Right atrium auricular region (tissue), 2 donors: ENCODE measurements around the gene METTL25B. TPM values are rescaled to one million over a fixed set of nuclear protein-coding genes. Genes with fewer than 3 reads are reported as not detected.

Experiments
- DNase-seq: peaks from one replicate; pipeline ENCODE4 v3.0.0-alpha.2; 2019; ENCODE audit warnings: low spot score
- H3K27ac ChIP-seq, 2 donors: fragments of 200-600 bp; sonication (generic); 1 replicate in 1 of 2; 2 replicates in 1 of 2; pipeline ENCODE4 v1.5.1; 2016 to 2019
- H3K27me3 ChIP-seq, 2 donors: fragments of 200-600 bp; sonication (generic); one replicate each; pipeline versions ENCODE4 v1.5.1 to v1.6.0; 2017 to 2019
- H3K36me3 ChIP-seq: fragments of 200-600 bp; sonication (generic); one replicate; pipeline ENCODE4 v1.5.1; 2016
- H3K4me1 ChIP-seq, 2 donors: fragments of 200-600 bp; sonication (generic); one replicate each; pipeline versions ENCODE4 v1.5.1 to v1.6.0; 2017 to 2019
- H3K4me3 ChIP-seq, 2 donors: fragments of 200-600 bp; sonication (generic); 1 replicate in 1 of 2; 2 replicates in 1 of 2; pipeline ENCODE4 v1.5.1; 2017 to 2019; ENCODE audit warnings: mild to moderate bottlenecking in 1 of 2, moderate library complexity in 1 of 2
- H3K9me3 ChIP-seq, 2 donors: fragments of 200-600 bp; sonication (generic); one replicate each; pipeline ENCODE4 v1.5.1; 2019
- CTCF ChIP-seq, 2 donors: fragments of 200-600 bp; sonication (generic); IDR thresholded peaks; one replicate each; pipeline ENCODE4 v1.5.1; 2019; ENCODE audit warnings: antibody characterized with exemption in 2 of 2
- total RNA-seq, 2 donors: library from RNA; depleted of rRNA; stranded (reverse); fragments of >200 nt; gene quantifications; one replicate each; pipeline ENCODE4 v1.1.0, GENCODE V29; 2016

METTL25B gene
- total RNA-seq, 2 donors from 2014 or later, result 7.4 to 15.6 TPM

GRCh38 chr1:156738916-156739315, 10.6 kb downstream of the METTL25B start:
- Histone ChIP-seq H3K4me3 (no peak overlapping the region), H3K4me1 (peaks cover 0 to 17% of the 10 kb centered on the region in 2 donors), H3K27ac (no peak overlapping the region), H3K27me3 (no peaks in the 10 kb centered on the region), H3K36me3 (peaks cover 35% of the 10 kb centered on the region), H3K9me3 (no peaks in the 10 kb centered on the region)
- no peak for DNase-seq
- TF ChIP-seq CTCF (IDR thresholded peaks at IDR 0.05), result no peak

GRCh38 chr1:156740237-156740740, 12.0 kb downstream of the METTL25B start:
- peak overlapping the region; percentile 78 to 83 for H3K27ac ChIP-seq
- no peaks in the 10 kb centered on the region for H3K27me3 ChIP-seq
- H3K36me3 ChIP-seq, result peaks cover 44% of the 10 kb centered on the region
- H3K4me1 ChIP-seq, result peaks cover 0 to 31% of the 10 kb centered on the region in 2 donors
- TF ChIP-seq CTCF (IDR thresholded peaks at IDR 0.05), result no peak
- H3K4me3 ChIP-seq, result peak overlapping the region; percentile 70 to 81
- H3K9me3 ChIP-seq, result no peaks in the 10 kb centered on the region
- DNase-seq, result no peak

GRCh38 chr1:156740741-156741480, 12.6 kb downstream of the METTL25B start, which contains the start of gene MRPL24:
Gene MRPL24, minus strand, starts transcription at chr1:156741088. Its CDS starts 2,384 bp downstream, at chr1:156738704.
- no peaks in the 10 kb centered on the region for H3K27me3 ChIP-seq
- no peak for TF ChIP-seq CTCF (IDR thresholded peaks at IDR 0.05)
- DNase-seq, result peak; percentile 99
- H3K4me1 ChIP-seq, result peaks cover 0 to 37% of the 10 kb centered on the region in 2 donors
- H3K4me3 ChIP-seq, result peak within 1 kb of the TSS; percentile 70 to 81
- H3K27ac ChIP-seq, result peak within 1 kb of the TSS; percentile 78 to 83
- no peaks in the 10 kb centered on the region for H3K9me3 ChIP-seq
- peaks cover 44% of the 10 kb centered on the region for H3K36me3 ChIP-seq

- peaks cover 0 to 43% of the 10 kb centered on the region in 2 donors for H3K4me1 ChIP-seq
- peak overlapping the region; percentile 78 to 83 for H3K27ac ChIP-seq
- no peaks in the 10 kb centered on the region for H3K27me3 ChIP-seq
- peaks cover 41% of the 10 kb centered on the region for H3K36me3 ChIP-seq
- peak overlapping the region in 1 of 2 donors; percentile 81 for H3K4me3 ChIP-seq
- no peak for TF ChIP-seq CTCF (IDR thresholded peaks at IDR 0.05)
- no peaks in the 10 kb centered on the region for H3K9me3 ChIP-seq
- no peak for DNase-seq
Measured at GRCh38 chr1:156741481-156741983, 13.3 kb downstream of the METTL25B start.

GRCh38 chr1:156742017-156742416, 13.7 kb downstream of the METTL25B start:
- peaks cover 36% of the 10 kb centered on the region for H3K36me3 ChIP-seq
- TF ChIP-seq CTCF (IDR thresholded peaks at IDR 0.05), result no peak
- H3K4me1 ChIP-seq, result peaks cover 0 to 48% of the 10 kb centered on the region in 2 donors
- no peaks in the 10 kb centered on the region for H3K27me3 ChIP-seq
- H3K9me3 ChIP-seq, result no peaks in the 10 kb centered on the region
- no peak for DNase-seq
- peak overlapping the region; percentile 78 to 83 for H3K27ac ChIP-seq
- no peak overlapping the region for H3K4me3 ChIP-seq
